BE2C (cell line): ENCODE data around the gene PRTN3. TPM values are rescaled to one million over a fixed set of nuclear protein-coding genes. Genes with fewer than 3 reads are reported as not detected.
A peak's percentile ranks its signal among the peaks of the same experiment; 100 is the strongest.

ENCODE experiments used
- DNase-seq: peaks from one replicate; pipeline ENCODE4 v3.0.0-alpha.2; 2020
- H3K27me3 ChIP-seq: fragments of 250-450 bp; sonication (Bioruptor Pico); 2 replicates; pipeline ENCODE4 v1.5.1; 2020; ENCODE audit warnings: mild to moderate bottlenecking
- H3K36me3 ChIP-seq: fragments of 250-450 bp; sonication (Bioruptor Pico); 2 replicates; pipeline ENCODE4 v1.5.1; 2020; ENCODE audit warnings: mild to moderate bottlenecking
- H3K4me1 ChIP-seq: fragments of 250-450 bp; sonication (Bioruptor Pico); 2 replicates; pipeline ENCODE4 v1.5.1; 2020
- H3K4me3 ChIP-seq: 2 replicates; pipeline ENCODE4 v1.5.1; 2011; ENCODE audit warnings: low read depth, low read length
- H3K9me3 ChIP-seq: fragments of 250-450 bp; sonication (Bioruptor Pico); 2 replicates; pipeline ENCODE4 v1.5.1; 2020
- polyA plus RNA-seq: library from polyadenylated mRNA; unstranded; fragments of >200 nt; gene quantifications from one replicate; pipeline ENCODE4 v1.2.1, GENCODE V29; 2012; ENCODE audit warnings: low read depth, missing spikeins; ENCODE audit not compliant: insufficient read length, insufficient read depth
- TF ChIP-seq, protein P1 (sequence below): IDR thresholded peaks from 2 replicates; pipeline ENCODE4 v1.5.1; 2012; ENCODE audit warnings: mild to moderate bottlenecking, low read depth, low read length

The PRTN3 gene, protein sequence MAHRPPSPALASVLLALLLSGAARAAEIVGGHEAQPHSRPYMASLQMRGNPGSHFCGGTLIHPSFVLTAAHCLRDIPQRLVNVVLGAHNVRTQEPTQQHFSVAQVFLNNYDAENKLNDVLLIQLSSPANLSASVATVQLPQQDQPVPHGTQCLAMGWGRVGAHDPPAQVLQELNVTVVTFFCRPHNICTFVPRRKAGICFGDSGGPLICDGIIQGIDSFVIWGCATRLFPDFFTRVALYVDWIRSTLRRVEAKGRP
- polyA plus RNA-seq: not detected

DNA sequence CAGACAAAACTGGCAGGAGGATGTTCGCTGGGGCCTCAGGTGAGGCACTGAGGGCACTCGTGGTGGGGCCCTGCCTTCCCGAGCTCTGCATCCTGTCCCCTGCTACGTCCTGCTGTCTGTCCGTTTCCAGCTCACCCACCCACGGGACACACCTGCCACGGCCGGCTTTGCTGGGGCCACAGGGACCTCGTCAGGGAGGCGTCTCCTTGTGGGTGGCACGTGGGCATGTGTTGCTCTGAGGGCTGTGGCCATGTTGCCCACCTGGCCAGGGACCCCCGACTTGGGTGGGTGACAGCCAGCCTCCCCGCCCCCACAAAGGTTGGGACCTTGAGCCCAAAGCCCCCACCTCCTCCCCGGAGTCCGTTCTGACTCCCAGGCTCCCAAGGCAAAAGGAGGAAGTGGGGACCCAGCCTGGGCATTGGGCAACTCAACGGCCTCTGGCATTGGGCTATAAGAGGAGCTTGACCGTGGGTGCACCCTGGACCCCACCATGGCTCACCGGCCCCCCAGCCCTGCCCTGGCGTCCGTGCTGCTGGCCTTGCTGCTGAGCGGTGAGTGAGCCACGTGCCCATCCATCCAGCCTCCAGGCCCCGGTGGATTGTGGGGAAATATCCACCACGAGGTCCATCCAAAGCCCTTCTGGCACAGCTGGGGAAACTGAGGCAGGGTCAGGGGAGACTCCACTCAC, at the start of gene PRTN3:
Gene PRTN3, plus strand, starts transcription at position 481 of the 688 bp plus-strand sequence. Its CDS starts 10 bp downstream, at position 491.
- Histone ChIP-seq H3K4me3 (no peak within 1 kb of the TSS), H3K27me3 (peaks cover 45% of the 10 kb centered on the region), H3K36me3 (no peaks in the 10 kb centered on the region), H3K4me1 (no peaks in the 10 kb centered on the region), H3K9me3 (no peaks in the 10 kb centered on the region)
- DNase-seq: no peak
- TF ChIP-seq, protein P1, sequence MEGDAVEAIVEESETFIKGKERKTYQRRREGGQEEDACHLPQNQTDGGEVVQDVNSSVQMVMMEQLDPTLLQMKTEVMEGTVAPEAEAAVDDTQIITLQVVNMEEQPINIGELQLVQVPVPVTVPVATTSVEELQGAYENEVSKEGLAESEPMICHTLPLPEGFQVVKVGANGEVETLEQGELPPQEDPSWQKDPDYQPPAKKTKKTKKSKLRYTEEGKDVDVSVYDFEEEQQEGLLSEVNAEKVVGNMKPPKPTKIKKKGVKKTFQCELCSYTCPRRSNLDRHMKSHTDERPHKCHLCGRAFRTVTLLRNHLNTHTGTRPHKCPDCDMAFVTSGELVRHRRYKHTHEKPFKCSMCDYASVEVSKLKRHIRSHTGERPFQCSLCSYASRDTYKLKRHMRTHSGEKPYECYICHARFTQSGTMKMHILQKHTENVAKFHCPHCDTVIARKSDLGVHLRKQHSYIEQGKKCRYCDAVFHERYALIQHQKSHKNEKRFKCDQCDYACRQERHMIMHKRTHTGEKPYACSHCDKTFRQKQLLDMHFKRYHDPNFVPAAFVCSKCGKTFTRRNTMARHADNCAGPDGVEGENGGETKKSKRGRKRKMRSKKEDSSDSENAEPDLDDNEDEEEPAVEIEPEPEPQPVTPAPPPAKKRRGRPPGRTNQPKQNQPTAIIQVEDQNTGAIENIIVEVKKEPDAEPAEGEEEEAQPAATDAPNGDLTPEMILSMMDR: no peak

DNA sequence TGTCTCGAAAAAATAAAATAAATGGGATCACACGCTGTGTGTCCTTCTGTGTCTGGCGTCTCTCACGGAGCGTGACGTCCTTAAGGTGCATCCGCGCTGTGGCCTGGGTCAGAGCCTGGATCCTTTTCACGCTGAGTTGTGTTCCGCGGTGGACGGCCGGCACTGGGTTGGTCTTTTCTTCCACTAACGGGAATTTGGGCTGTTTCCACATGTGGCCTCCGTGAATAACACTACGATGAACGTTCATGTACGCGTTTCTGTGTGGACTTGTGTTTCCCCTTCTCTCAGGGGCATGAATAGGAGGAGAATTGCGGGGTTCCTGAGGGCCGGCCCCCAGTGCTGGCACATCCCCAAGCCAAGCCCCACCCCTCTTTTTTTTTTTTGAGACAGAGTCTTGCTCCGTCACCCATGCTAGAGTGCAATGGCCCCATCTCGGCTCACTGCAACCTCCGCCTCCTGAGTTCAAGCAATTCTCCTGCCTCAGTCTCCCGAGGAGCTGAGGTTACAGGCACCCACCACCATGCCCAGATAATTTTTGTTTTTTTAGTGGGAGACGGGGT, 49.7 kb upstream of the PRTN3 start:
- DNase-seq: no peak
- Histone ChIP-seq H3K36me3 (no peaks in the 10 kb centered on the region), H3K27me3 (no peaks in the 10 kb centered on the region), H3K4me1 (peaks cover 13% of the 10 kb centered on the region), H3K9me3 (no peaks in the 10 kb centered on the region), H3K4me3 (no peak overlapping the region)
- TF ChIP-seq, protein P1: no peak

DNA sequence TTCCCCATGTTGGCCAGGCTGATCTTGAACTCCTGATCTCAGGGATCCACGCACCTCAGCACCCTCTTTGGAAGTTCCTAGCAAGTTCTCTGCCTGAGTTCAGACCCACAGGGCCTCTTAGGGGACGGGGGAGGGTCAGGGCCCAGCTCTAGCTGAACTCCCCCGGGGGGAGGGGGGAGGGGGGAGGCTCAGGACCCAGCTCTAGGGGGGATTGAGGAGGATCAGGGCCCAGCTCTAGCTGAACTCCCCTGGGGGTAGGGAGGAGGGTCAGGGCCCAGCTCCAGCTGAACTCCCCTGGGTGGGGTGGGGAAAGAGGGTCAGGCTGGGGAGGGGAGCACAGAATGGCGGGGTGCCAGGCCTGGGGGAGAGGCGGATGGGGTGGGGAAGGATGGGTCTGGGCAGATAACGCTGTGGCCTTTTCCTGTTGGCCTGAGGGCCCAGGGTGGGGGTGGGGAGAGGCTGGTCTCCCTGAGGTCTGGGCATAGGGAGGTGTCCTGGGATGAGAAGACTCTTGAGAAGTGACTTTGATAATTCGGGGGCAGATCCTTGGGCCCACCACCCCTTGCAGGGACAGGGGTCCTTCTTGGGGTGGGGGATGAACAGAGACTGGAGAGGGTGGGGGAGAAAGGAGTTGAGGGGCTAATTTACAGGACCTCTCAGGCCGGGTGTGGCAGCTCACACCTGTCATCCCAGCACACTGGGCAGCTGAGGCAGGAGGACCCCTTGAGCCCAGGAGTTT, 49.1 kb upstream of the PRTN3 start:
- DNase-seq: peak; percentile 51
- no peaks in the 10 kb centered on the region for H3K27me3 ChIP-seq
- H3K36me3 ChIP-seq: no peaks in the 10 kb centered on the region
- H3K9me3 ChIP-seq: no peaks in the 10 kb centered on the region
- TF ChIP-seq, protein P1: no peak
- peaks cover 13% of the 10 kb centered on the region for H3K4me1 ChIP-seq
- H3K4me3 ChIP-seq: no peak overlapping the region

DNA sequence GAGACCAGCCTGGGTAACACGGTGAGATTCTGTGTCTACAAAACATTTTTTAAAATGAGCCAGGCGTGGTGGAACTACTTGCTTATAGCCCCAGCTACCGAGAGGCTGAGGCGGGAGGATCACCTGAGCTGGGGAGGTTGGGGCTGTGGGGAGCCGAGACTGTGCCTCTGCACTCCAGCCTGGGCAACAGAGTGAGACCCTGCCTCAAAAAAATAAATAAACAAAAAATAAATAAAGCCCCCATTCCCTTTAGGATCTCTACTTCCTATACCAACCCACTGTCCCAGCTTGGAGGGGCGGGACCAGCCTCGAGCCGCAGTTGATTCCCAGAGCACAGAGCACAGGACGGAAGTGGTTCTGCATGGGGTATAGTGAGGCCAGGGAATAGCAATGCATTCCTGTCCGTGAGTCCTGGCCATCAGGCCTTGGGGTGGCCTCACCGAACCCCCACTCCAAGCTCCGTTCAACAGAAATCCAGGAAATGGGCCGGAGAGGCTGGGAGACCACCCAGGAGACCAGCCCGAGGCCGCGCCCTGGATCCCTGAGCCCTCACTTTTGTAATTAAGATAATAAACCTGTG, 48.4 kb upstream of the PRTN3 start:
- H3K4me1 ChIP-seq: peaks cover 13% of the 10 kb centered on the region
- TF ChIP-seq, protein P1: no peak

DNA sequence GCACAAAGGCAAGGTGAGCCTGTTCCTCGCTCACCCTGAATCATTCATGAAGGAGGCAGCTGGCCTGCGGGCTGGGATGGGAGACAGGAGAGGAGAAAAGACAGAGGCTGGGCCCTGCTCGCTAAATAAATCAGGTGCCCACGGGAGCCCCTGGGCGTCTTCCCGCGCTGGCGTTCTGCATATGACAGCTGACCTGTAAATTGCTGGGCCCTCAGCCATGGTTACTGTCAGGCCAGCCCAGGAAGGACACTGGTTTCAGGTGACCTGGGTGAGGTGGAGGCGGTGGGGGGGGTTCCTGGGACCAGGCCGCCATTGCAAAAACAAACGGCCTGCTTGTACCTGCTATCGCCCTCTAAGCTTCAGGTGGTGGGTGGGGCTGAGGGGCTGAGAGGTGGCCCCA, 47.0 kb upstream of the PRTN3 start:
- Histone ChIP-seq H3K27me3 (no peaks in the 10 kb centered on the region), H3K4me3 (no peak overlapping the region), H3K9me3 (no peaks in the 10 kb centered on the region), H3K36me3 (peaks cover 9% of the 10 kb centered on the region), H3K4me1 (peaks cover 10% of the 10 kb centered on the region)
- TF ChIP-seq, protein P1: no peak
- no peak for DNase-seq

More for the DNA sequence above, 48.4 kb upstream of the PRTN3 start:
- DNase-seq: no peak
- no peak overlapping the region for H3K4me3 ChIP-seq
- no peaks in the 10 kb centered on the region for H3K36me3 ChIP-seq
- H3K27me3 ChIP-seq: no peaks in the 10 kb centered on the region
- H3K9me3 ChIP-seq: no peaks in the 10 kb centered on the region
